SK-N-SH (cell line): Measurements from ENCODE around the gene NF2.

ENCODE experiments used
- CHD2 ChIP-seq: fragments of 150-350 bp; IDR thresholded peaks from 2 replicates; pipeline ENCODE4 v1.6.1; 2018; ENCODE audit warnings: low read length; ENCODE audit not compliant: partially characterized antibody
- CTCF ChIP-seq: fragments of 200-600 bp; sonication (generic); IDR thresholded peaks from 2 replicates; pipeline ENCODE4 v1.6.1; 2017; ENCODE audit warnings: antibody characterized with exemption, mild to moderate bottlenecking, moderate library complexity
- EZH2phosphoT487 ChIP-seq: fragments of 200-600 bp; sonication (generic); IDR thresholded peaks from 2 replicates; pipeline ENCODE4 v1.6.1; 2017; ENCODE audit warnings: low read depth, mixed run types, mild to moderate bottlenecking, antibody characterized with exemption, moderate library complexity, borderline replicate concordance
- FOSL2 ChIP-seq: IDR thresholded peaks from 2 replicates; pipeline ENCODE4 v1.4.0; 2012; ENCODE audit warnings: low read depth, mild to moderate bottlenecking, moderate library complexity, borderline replicate concordance
- FOXJ3 ChIP-seq: sonication (generic); formaldehyde crosslinking; IDR thresholded peaks from 2 replicates; pipeline ENCODE4 v1.5.1; 2020; ENCODE audit warnings: mild to moderate bottlenecking, missing genetic modification reagents
- MAX ChIP-seq: IDR thresholded peaks from 2 replicates; pipeline ENCODE4 v1.4.0; 2012; ENCODE audit warnings: low read depth
- MEF2A ChIP-seq: IDR thresholded peaks from 2 replicates; pipeline ENCODE4 v1.4.0; 2012; ENCODE audit warnings: low read depth, borderline replicate concordance
- POLR2AphosphoS5 ChIP-seq: IDR thresholded peaks from 2 replicates; pipeline ENCODE4 v1.6.1; 2012; ENCODE audit warnings: low read depth, low read length
- RXRA ChIP-seq: IDR thresholded peaks from 2 replicates; pipeline ENCODE4 v1.4.0; 2012; ENCODE audit warnings: low read depth, mild to moderate bottlenecking, borderline replicate concordance
- SIN3A ChIP-seq: IDR thresholded peaks from 2 replicates; pipeline ENCODE4 v1.6.1; 2012; ENCODE audit warnings: low read depth, mild to moderate bottlenecking, low read length, moderate library complexity, borderline replicate concordance
- TAF1 ChIP-seq: IDR thresholded peaks from 2 replicates; pipeline ENCODE4 v1.6.1; 2012; ENCODE audit warnings: low read depth, mild to moderate bottlenecking, low read length, moderate library complexity, borderline replicate concordance
- YY1 ChIP-seq: IDR thresholded peaks from 2 replicates; pipeline ENCODE4 v1.4.0; 2012; ENCODE audit warnings: low read depth, mild to moderate bottlenecking
- TF ChIP-seq, protein P1 (sequence below): IDR thresholded peaks from 2 replicates; pipeline ENCODE4 v1.4.0; 2012; ENCODE audit warnings: low read depth, borderline replicate concordance

GRCh38 chr22:29651652-29652051 is 48.2 kb downstream of the NF2 start:
- TF ChIP-seq POLR2AphosphoS5 (no peak), FOXJ3 (no peak), SIN3A (no peak), YY1 (no peak), CTCF (no peak), RXRA (no peak), TAF1 (no peak), CHD2 (no peak), EZH2phosphoT487 (no peak), MAX (no peak), FOSL2 (no peak), MEF2A (no peak)
- TF ChIP-seq, protein P1, sequence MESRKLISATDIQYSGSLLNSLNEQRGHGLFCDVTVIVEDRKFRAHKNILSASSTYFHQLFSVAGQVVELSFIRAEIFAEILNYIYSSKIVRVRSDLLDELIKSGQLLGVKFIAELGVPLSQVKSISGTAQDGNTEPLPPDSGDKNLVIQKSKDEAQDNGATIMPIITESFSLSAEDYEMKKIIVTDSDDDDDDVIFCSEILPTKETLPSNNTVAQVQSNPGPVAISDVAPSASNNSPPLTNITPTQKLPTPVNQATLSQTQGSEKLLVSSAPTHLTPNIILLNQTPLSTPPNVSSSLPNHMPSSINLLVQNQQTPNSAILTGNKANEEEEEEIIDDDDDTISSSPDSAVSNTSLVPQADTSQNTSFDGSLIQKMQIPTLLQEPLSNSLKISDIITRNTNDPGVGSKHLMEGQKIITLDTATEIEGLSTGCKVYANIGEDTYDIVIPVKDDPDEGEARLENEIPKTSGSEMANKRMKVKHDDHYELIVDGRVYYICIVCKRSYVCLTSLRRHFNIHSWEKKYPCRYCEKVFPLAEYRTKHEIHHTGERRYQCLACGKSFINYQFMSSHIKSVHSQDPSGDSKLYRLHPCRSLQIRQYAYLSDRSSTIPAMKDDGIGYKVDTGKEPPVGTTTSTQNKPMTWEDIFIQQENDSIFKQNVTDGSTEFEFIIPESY = no peak
